ENCODE measurements around the gene C2CD3.

GRCh38 chr11:73975479-73975757 is 195.4 kb downstream of the C2CD3 start:
- no peak for TF ChIP-seq CTCF (IDR thresholded peaks at IDR 0.05; ENCODE audit: low read depth, low read length, missing input control)
- TF ChIP-seq GABPA (IDR thresholded peaks at IDR 0.05 in 1 of 2, conservative IDR thresholded peaks at IDR 0.05 in 1 of 2) = no peak
- TF ChIP-seq REST (IDR thresholded peaks at IDR 0.05) = no peak
- no peak for TF ChIP-seq RAD21 (IDR thresholded peaks at IDR 0.05)
- no peak for TF ChIP-seq YY1 (IDR thresholded peaks at IDR 0.05)
- TF ChIP-seq ATF3 (IDR thresholded peaks at IDR 0.05) = no peak
- TF ChIP-seq EGR1 (IDR thresholded peaks at IDR 0.05; ENCODE audit: low read depth in 2 of 2) = no peak
- TF ChIP-seq ZBTB33 (IDR thresholded peaks at IDR 0.05) = no peak

Measured in liver (tissue), 3 donors.